Hepatocyte (in vitro differentiated cells): ENCODE results near the gene CEACAM21. TPM values are rescaled to one million over a fixed set of nuclear protein-coding genes. Genes with fewer than 3 reads are reported as not detected.

Experiments
- DNase-seq: peaks from one replicate; pipeline ENCODE4 v3.0.0-alpha.2; 2016; ENCODE audit warnings: low spot score
- H2AFZ ChIP-seq: fragments of 200-600 bp; sonication (generic); 2 replicates; pipeline ENCODE4 v1.6.0; 2016; ENCODE audit warnings: antibody characterized with exemption, mild to moderate bottlenecking
- H3K27ac ChIP-seq: fragments of 200-600 bp; sonication (generic); 2 replicates; pipeline ENCODE4 v1.5.1; 2016; ENCODE audit warnings: mild to moderate bottlenecking
- H3K27me3 ChIP-seq: fragments of 200-600 bp; sonication (generic); 2 replicates; pipeline ENCODE4 v1.6.1; 2016
- H3K36me3 ChIP-seq: fragments of 200-600 bp; sonication (generic); replicated peaks from 2 replicates; pipeline ENCODE4 v1.5.1; 2016; ENCODE audit warnings: low read depth; ENCODE audit not compliant: insufficient read depth
- H3K4me1 ChIP-seq: fragments of 200-600 bp; sonication (generic); 2 replicates; pipeline ENCODE4 v1.5.1; 2016; ENCODE audit warnings: mild to moderate bottlenecking, moderate library complexity; ENCODE audit not compliant: insufficient read depth
- H3K4me2 ChIP-seq: fragments of 200-600 bp; sonication (generic); 2 replicates; pipeline ENCODE4 v1.6.0; 2016
- H3K4me3 ChIP-seq: fragments of 200-600 bp; sonication (generic); 2 replicates; pipeline ENCODE4 v1.5.1; 2016; ENCODE audit warnings: mild to moderate bottlenecking
- H3K79me2 ChIP-seq: fragments of 200-600 bp; sonication (generic); 2 replicates; pipeline ENCODE4 v1.6.0; 2017; ENCODE audit warnings: mild to moderate bottlenecking
- H3K9me2 ChIP-seq: fragments of 200-600 bp; sonication (generic); replicated peaks from 2 replicates; pipeline ENCODE4 v1.6.0; 2017; ENCODE audit warnings: mild to moderate bottlenecking; ENCODE audit not compliant: insufficient read depth
- H3K9me3 ChIP-seq: fragments of 200-600 bp; sonication (generic); 2 replicates; pipeline ENCODE4 v1.5.1; 2016; ENCODE audit warnings: low read depth, mild to moderate bottlenecking
- H4K20me1 ChIP-seq: fragments of 200-600 bp; sonication (generic); 2 replicates; pipeline ENCODE4 v1.6.0; 2016; ENCODE audit warnings: mild to moderate bottlenecking; ENCODE audit not compliant: insufficient read depth, poor library complexity, severe bottlenecking
- EZH2 ChIP-seq: fragments of 200-600 bp; sonication (generic); IDR thresholded peaks from 2 replicates; pipeline ENCODE4 v1.6.1; 2016; ENCODE audit warnings: antibody characterized with exemption, mild to moderate bottlenecking, borderline replicate concordance
- EZH2phosphoT487 ChIP-seq: fragments of 200-600 bp; sonication (generic); IDR thresholded peaks from one replicate; pipeline ENCODE4 v1.6.1; 2018; ENCODE audit warnings: antibody characterized with exemption, mild to moderate bottlenecking, low read depth, moderate library complexity; ENCODE audit not compliant: unreplicated experiment, severe bottlenecking
- WGBS: methylation state at CpG from one replicate; pipeline ENCODE4 v1.1.6; 2016; ENCODE audit warnings: low lambda C conversion rate; ENCODE audit errors: missing lambda C conversion rate; 5-methylcytosine and 5-hydroxymethylcytosine counted together
- polyA plus RNA-seq: library from polyadenylated mRNA; unstranded; fragments of >200 nt; fragmentation: Nextera tagmentation; extraction: Ambion mirVana; gene quantifications from 2 replicates; pipeline ENCODE4 v1.2.1, GENCODE V29; 2016
- total RNA-seq: library from RNA; depleted of rRNA; stranded (reverse); fragments of >200 nt; gene quantifications from 2 replicates; pipeline ENCODE4 v1.2.3, GENCODE V29; 2014
- TF ChIP-seq, protein P1 (sequence below): fragments of 200-600 bp; sonication (generic); IDR thresholded peaks from 2 replicates; pipeline ENCODE4 v1.5.1; 2016; ENCODE audit warnings: antibody characterized with exemption, mild to moderate bottlenecking; ENCODE audit not compliant: poor library complexity

The CEACAM21 gene
- total and polyA plus RNA-seq, 2 experiments from 2014 or later, result 0.33 TPM; not detected in 1

DNA sequence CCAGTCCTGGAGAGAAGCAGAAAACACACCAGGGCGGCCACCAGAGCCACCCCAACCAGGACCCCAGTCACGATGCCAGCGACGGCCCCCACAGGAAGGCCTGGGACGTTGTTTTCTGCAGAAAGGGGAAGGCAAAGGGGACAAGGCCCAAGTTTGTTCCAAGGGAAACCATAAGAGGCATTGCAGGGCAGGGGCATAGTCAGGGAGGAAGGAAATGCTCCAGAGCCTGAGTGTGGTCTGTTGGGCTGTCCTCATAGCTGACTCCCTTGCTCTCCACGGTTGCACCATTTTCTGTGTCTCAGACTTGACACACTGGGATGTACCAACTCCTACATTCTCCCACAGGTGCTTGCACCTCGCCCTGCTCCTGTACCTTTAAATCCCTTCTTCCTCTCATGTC lies 45.7 kb downstream of the CEACAM21 start:
- 63% methylated on average over 7 of the region's 7 CpGs for WGBS
- H3K27ac ChIP-seq, result no peak overlapping the region

DNA sequence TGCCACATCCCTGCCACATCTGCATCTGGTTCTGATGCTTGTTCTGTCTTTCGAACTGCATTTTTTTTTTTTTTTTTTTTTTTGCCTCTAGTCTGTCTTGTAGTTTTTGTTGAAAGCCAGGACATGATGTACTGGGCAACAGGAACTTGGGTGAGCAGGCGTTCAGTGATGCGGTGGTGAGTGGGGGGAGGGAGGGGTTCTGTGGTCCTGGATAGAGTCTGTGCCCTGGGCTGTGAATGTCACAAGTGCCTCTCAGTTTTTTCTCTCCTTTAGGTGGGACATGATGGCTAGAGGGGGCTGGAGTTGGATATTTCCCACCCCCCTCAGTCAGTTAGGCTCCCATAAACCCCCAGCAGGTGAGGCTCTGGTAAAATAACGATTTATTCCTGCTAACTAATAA lies 47.4 kb downstream of the CEACAM21 start:
- no peak overlapping the region for H3K4me2 ChIP-seq
- TF ChIP-seq, protein P1, sequence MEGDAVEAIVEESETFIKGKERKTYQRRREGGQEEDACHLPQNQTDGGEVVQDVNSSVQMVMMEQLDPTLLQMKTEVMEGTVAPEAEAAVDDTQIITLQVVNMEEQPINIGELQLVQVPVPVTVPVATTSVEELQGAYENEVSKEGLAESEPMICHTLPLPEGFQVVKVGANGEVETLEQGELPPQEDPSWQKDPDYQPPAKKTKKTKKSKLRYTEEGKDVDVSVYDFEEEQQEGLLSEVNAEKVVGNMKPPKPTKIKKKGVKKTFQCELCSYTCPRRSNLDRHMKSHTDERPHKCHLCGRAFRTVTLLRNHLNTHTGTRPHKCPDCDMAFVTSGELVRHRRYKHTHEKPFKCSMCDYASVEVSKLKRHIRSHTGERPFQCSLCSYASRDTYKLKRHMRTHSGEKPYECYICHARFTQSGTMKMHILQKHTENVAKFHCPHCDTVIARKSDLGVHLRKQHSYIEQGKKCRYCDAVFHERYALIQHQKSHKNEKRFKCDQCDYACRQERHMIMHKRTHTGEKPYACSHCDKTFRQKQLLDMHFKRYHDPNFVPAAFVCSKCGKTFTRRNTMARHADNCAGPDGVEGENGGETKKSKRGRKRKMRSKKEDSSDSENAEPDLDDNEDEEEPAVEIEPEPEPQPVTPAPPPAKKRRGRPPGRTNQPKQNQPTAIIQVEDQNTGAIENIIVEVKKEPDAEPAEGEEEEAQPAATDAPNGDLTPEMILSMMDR, result no peak
- TF ChIP-seq EZH2phosphoT487, result no peak
- no peak for TF ChIP-seq EZH2
- H3K36me3 ChIP-seq, result no peaks in the 10 kb centered on the region
- H3K27ac ChIP-seq, result no peak overlapping the region
- WGBS, result 77% methylated on average over 4 of the region's 4 CpGs
- H3K79me2 ChIP-seq, result no peaks in the 10 kb centered on the region
- H3K27me3 ChIP-seq, result no peaks in the 10 kb centered on the region
- no peak overlapping the region for H3K4me3 ChIP-seq
- no peak overlapping the region for H2AFZ ChIP-seq
- no peaks in the 10 kb centered on the region for H3K9me3 ChIP-seq
- H3K4me1 ChIP-seq, result no peaks in the 10 kb centered on the region
- DNase-seq, result no peak
- no peaks in the 10 kb centered on the region for H4K20me1 ChIP-seq
- H3K9me2 ChIP-seq, result no peaks in the 10 kb centered on the region

More for the DNA sequence above, 45.7 kb downstream of the CEACAM21 start:
- H3K36me3 ChIP-seq, result no peaks in the 10 kb centered on the region
- no peak overlapping the region for H2AFZ ChIP-seq
- no peaks in the 10 kb centered on the region for H3K9me3 ChIP-seq
- H3K27me3 ChIP-seq, result no peaks in the 10 kb centered on the region
- no peak overlapping the region for H3K4me3 ChIP-seq
- H3K9me2 ChIP-seq, result no peaks in the 10 kb centered on the region
- no peak for DNase-seq
- no peak overlapping the region for H3K4me2 ChIP-seq
- no peaks in the 10 kb centered on the region for H3K4me1 ChIP-seq
- TF ChIP-seq EZH2 (no peak), EZH2phosphoT487 (no peak)
- TF ChIP-seq, protein P1, result no peak
- H3K79me2 ChIP-seq, result no peaks in the 10 kb centered on the region
- H4K20me1 ChIP-seq, result no peaks in the 10 kb centered on the region

DNA sequence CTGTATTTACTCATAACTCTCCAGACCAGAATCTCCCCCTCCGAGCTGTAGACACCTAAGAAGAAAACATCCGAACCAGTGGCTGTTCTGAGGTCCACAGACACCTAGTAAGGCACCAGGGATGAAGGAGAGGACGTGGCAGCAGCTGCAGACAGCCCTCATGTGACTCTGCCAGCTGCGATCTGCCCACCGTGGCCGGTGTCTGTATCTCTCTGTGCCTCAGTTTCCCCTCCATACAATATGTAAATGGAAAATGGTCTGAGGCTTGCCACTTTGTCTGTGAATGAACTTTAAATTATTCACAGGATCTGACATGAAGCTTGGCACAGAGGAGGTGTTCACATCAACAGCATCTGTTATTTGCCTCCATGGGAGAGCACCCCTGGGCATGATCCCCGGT lies 48.5 kb downstream of the CEACAM21 start:
- Histone ChIP-seq H3K27ac (no peak overlapping the region), H3K4me3 (no peak overlapping the region), H3K9me3 (no peaks in the 10 kb centered on the region), H2AFZ (no peak overlapping the region), H3K36me3 (no peaks in the 10 kb centered on the region), H3K4me2 (no peak overlapping the region), H3K27me3 (no peaks in the 10 kb centered on the region), H3K4me1 (no peaks in the 10 kb centered on the region), H3K79me2 (no peaks in the 10 kb centered on the region), H3K9me2 (no peaks in the 10 kb centered on the region), H4K20me1 (no peaks in the 10 kb centered on the region)
- no peak for DNase-seq
- TF ChIP-seq EZH2 (no peak), EZH2phosphoT487 (no peak)
- TF ChIP-seq, protein P1, result no peak
- 71% methylated on average over 7 of the region's 7 CpGs for WGBS

DNA sequence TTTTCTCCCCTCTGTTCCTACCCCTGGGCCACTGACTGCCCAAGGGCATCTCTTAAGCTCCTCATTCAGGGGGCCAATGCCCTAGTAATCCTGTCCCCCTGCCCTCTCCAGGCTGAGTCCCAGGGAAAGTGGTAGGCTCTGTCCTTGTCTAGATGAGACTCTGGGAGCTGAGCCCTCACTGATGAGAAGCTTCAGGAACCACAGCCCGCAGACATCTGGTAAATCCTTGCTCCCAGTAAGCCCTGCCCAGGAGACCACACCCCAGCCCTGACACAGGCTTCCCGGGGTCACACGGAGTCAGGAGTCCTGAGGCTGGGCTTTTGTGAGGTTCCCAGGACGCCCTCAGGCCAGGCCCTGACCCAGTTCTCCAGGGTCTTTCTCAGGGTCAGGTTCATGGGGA lies 49.0 kb downstream of the CEACAM21 start:
- no peaks in the 10 kb centered on the region for H3K27me3 ChIP-seq
- H3K27ac ChIP-seq, result no peak overlapping the region
- H3K4me3 ChIP-seq, result no peak overlapping the region

More for the DNA sequence above, 49.0 kb downstream of the CEACAM21 start:
- Histone ChIP-seq H3K9me2 (no peaks in the 10 kb centered on the region), H3K79me2 (no peaks in the 10 kb centered on the region), H3K9me3 (no peaks in the 10 kb centered on the region), H3K36me3 (no peaks in the 10 kb centered on the region), H3K4me1 (no peaks in the 10 kb centered on the region), H2AFZ (no peak overlapping the region), H3K4me2 (no peak overlapping the region), H4K20me1 (no peaks in the 10 kb centered on the region)
- 82% methylated on average over 3 of the region's 4 CpGs for WGBS
- DNase-seq, result no peak
- TF ChIP-seq EZH2 (no peak), EZH2phosphoT487 (no peak)
- TF ChIP-seq, protein P1, result no peak
